LNCaP clone FGC (cell line): Measurements from ENCODE around the gene SNIP1.

ENCODE experiments used
- DNase-seq: peaks from one replicate; pipeline ENCODE4 v3.0.0-alpha.2; 2011; ENCODE audit warnings: low read depth
- H3K4me3 ChIP-seq: 2 replicates; pipeline ENCODE4 v1.5.1; 2011; ENCODE audit warnings: mild to moderate bottlenecking, low read depth, low read length, control low read depth
- TF ChIP-seq, protein P1 (sequence below): IDR thresholded peaks from 2 replicates; pipeline ENCODE4 v1.5.1; 2012; ENCODE audit warnings: mild to moderate bottlenecking; ENCODE audit not compliant: control insufficient read depth, insufficient read depth; ENCODE audit errors: extremely low read depth

Gene SNIP1

DNA sequence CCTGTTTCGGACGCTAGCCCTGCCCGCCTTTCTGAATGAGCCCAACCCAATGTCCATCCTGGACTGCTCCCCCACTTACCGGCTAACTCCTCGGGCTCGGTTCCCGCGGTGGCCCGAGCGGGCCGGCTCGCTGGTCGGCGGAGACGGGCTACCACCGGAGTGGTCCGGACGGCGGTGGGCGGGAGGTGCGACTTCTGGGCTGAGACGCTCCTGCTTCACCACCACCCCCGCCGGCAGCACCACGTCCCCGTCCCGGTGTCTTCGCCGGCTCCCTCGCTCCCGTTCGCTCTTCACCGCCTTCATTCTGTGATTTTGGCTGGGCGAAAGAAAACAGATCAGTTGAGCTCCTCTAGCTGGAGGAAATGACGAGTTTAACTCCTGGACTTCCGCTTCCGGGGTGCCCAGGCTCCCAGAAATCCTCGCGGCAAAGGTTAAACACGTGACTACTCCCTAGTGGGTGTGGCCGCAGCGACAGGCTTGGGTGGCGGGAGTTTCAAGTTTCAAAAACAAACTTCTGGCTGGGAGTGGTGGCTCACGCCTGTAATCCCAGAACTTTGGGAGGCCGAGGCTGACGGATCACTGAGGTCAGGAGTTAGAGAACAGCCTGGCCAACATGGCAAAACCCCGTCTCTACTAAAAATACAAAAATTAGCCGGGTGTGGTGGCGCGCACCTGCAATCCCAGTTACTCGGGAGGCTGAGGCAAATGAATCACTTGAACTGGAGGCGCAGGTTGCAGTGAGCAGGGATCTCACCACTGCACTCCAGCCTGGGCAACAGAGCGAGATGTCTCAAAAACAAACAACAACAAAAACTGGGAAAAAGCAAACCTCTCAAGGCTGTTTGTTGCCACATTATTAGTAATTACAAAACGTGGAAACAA is at the start of gene SNIP1:
SNIP1 (minus strand) TSS at position 367 of the 882 bp plus-strand sequence; CDS start at position 303, 64 bp downstream.
- peak; percentile 80 for DNase-seq
- H3K4me3 ChIP-seq, result peak within 1 kb of the TSS; percentile 100
- TF ChIP-seq, protein P1, sequence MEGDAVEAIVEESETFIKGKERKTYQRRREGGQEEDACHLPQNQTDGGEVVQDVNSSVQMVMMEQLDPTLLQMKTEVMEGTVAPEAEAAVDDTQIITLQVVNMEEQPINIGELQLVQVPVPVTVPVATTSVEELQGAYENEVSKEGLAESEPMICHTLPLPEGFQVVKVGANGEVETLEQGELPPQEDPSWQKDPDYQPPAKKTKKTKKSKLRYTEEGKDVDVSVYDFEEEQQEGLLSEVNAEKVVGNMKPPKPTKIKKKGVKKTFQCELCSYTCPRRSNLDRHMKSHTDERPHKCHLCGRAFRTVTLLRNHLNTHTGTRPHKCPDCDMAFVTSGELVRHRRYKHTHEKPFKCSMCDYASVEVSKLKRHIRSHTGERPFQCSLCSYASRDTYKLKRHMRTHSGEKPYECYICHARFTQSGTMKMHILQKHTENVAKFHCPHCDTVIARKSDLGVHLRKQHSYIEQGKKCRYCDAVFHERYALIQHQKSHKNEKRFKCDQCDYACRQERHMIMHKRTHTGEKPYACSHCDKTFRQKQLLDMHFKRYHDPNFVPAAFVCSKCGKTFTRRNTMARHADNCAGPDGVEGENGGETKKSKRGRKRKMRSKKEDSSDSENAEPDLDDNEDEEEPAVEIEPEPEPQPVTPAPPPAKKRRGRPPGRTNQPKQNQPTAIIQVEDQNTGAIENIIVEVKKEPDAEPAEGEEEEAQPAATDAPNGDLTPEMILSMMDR, result no peak

DNA sequence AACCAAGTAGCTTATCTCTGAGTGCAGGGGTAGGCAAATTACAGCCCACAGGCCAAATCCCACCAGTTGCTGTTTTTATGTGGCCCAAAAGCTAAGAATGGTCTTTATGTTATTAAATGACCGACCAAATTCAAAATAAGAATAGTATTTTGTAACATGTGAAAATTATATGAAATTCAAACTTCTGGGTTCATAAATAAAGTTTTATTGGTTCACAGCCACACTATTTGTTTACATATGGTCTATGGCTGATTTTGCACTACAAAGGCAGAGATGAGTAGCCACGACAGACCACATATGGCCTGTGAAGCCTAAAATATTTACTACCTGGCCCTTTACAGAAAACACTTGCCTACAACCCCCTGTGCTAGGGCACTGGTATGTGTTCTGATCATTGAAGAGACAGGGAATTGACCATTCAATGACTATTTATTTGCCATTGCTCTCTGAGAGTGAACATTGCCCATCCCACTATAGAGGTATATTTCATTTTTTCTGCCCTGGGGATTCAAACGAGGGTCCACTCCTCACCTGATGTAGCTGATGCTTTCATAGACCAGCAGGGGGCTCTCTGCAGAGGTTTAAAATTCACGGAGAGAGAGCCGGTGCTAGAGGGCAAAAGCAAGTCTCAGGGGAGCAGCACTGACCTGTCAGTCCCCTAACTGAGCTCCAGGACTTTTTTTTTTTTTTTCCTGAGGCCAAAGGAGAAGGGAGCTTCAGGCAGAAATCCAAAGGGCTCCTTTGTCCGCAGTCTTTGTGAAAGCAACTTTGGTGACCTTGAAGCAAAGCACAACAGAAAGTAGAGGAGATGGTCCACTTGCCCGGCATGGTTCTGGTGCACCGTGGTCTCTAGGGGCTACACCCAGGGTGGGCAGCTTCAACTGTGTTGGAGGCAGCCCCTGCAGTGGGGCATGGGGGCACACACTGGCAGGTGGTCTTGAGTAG is 48.9 kb upstream of the SNIP1 start:
- TF ChIP-seq, protein P1, result peak; percentile 57

DNA sequence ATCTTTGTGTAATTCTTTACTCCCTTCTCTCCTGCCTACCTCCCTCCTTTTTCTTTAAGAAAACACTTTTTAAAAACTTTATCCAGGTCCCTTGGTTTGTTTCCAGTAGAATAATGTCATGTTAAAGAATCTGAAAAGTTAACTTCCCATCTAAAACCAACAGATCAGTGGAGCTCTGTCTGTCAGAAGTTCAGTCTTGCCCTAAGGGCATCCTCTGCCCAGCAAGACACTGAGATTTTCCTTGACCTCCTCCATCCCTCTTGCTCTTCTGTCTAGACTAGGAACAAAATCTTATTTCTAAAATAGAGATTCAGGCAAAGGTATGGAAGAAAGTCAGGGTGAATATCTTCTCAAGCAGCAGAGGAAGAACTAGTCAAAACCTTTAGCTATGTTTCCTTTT is 47.3 kb upstream of the SNIP1 start:
- H3K4me3 ChIP-seq, result no peak overlapping the region
- no peak for DNase-seq
- TF ChIP-seq, protein P1, result no peak

More for the DNA sequence above, 48.9 kb upstream of the SNIP1 start:
- H3K4me3 ChIP-seq, result no peak overlapping the region
- DNase-seq, result no peak

DNA sequence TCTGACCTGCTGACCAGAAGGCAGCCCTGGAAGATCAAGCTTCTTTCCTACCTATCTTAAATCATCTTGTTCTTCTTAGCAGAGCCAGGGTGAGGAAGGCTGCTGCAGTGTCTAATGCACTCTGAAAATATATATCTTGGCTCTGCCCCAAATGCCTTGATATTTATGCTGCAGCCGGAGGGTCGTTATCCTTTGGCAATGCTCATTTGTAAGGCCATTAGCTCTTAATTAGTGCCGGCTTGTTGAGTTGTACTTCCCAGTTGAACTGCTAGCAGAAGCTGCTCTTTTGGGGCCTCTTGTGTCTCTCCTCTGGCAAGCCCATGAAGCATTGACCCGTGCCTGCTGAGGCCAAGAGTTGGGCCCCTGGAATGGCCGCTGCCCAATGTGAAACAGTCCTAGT is 45.8 kb upstream of the SNIP1 start:
- no peak for DNase-seq
- TF ChIP-seq, protein P1, result no peak
- no peak overlapping the region for H3K4me3 ChIP-seq

DNA sequence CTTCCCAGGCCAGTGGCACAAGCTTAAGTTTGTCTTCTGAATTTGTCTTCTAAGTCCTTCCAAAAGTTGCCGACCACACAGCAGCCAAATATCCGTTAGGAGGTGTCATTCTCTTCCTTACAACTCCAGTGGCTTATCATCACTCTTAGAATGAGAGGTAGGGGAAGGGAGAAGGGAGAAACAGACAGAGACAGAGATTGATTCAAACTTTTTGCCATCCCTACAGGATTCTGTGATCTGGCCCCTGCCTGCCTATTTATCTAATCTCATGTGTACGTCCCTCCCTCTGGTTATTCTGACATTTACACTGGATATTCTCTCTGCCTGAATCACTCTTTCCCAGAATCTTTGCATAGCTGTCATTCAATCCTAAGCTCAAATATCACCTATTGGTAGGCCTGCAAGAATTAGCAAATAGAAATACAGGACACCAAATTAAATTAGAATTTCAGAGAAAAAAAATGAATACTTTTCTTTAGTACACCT is 42.1 kb upstream of the SNIP1 start:
- peak overlapping the region; percentile 94 for H3K4me3 ChIP-seq
- TF ChIP-seq, protein P1, result no peak
- DNase-seq, result no peak

GRCh38 chr1:37595440-37596181 is 41.5 kb upstream of the SNIP1 start, which contains the start of gene GNL2:
TSS of gene GNL2 (minus strand) at chr1:37595937. CDS start at chr1:37595822, 115 bp downstream.
- TF ChIP-seq, protein P1, result no peak
- DNase-seq, result peak; percentile 89
- H3K4me3 ChIP-seq, result peak within 1 kb of the TSS; percentile 94
